IMR-90 (cell line): ENCODE data around the gene RASSF9. TPM values are rescaled to one million over a fixed set of nuclear protein-coding genes. Genes with fewer than 3 reads are reported as not detected.

Source experiments
- ATAC-seq: fragments of 200-7000 bp; cut with Tn5 transposase; 2 replicates; pipeline ENCODE4 v1.9.1; 2020; ENCODE audit warnings: low read depth, mild to moderate bottlenecking, moderate library complexity
- BruUV-seq: library from RNA; stranded (reverse); fragments of 400-500 nt; replicated peaks from 2 replicates; lab custom pipeline; 2021; lab: Mats Ljungman, UMichigan
- CTCF ChIA-PET: fragments of 300-600 bp; formaldehyde crosslinking; extraction: SDS; loops from one replicate; lab custom pipeline; 2021; ENCODE audit warnings: antibody characterized with exemption; lab: Yijun Ruan, JAX
- POLR2A ChIA-PET: fragments of 300-600 bp; sonication (Branson Sonifier 250); formaldehyde crosslinking; loops from one replicate; lab custom pipeline; 2022; ENCODE audit warnings: antibody characterized with exemption; ENCODE audit not compliant: unreplicated experiment; lab: Charles Lee
- DNase-seq: peaks from one replicate; pipeline ENCODE4 v3.0.0; 2013
- H2AFZ ChIP-seq: replicated peaks from 2 replicates; pipeline ENCODE3; 2013; ENCODE audit warnings: low read length, mild to moderate bottlenecking; ENCODE audit not compliant: poor library complexity
- H2AK5ac ChIP-seq: 2 replicates; pipeline ENCODE4 v1.6.1; 2013; ENCODE audit warnings: low read depth, low read length, inconsistent platforms
- H2AK9ac ChIP-seq: replicated peaks from 2 replicates; pipeline ENCODE3; 2013; ENCODE audit warnings: mild to moderate bottlenecking, low read depth, low read length, moderate library complexity; ENCODE audit not compliant: poor library complexity
- H2BK120ac ChIP-seq: 2 replicates; pipeline ENCODE4 v1.6.1; 2013; ENCODE audit warnings: low read depth, low read length, inconsistent platforms
- H2BK15ac ChIP-seq: 3 replicates; pipeline ENCODE4 v1.6.1; 2013; ENCODE audit warnings: low read depth, low read length, inconsistent platforms
- H2BK20ac ChIP-seq: 2 replicates; pipeline ENCODE4 v1.6.1; 2013; ENCODE audit warnings: low read depth, mild to moderate bottlenecking, inconsistent platforms, low read length, moderate library complexity
- H2BK5ac ChIP-seq: 2 replicates; pipeline ENCODE4 v1.6.1; 2013; ENCODE audit warnings: mild to moderate bottlenecking, low read depth, low read length, inconsistent platforms; ENCODE audit not compliant: poor library complexity, severe bottlenecking
- H3K14ac ChIP-seq: replicated peaks from 2 replicates; pipeline ENCODE4 v1.6.1; 2013; ENCODE audit warnings: low read depth, low read length, inconsistent platforms
- H3K18ac ChIP-seq: 2 replicates; pipeline ENCODE4 v1.6.1; 2013; ENCODE audit warnings: low read depth, low read length, control low read depth
- H3K23ac ChIP-seq: 2 replicates; pipeline ENCODE4 v1.6.1; 2013; ENCODE audit warnings: low read depth, low read length, inconsistent platforms
- H3K27ac ChIP-seq: 2 replicates; pipeline ENCODE4 v1.5.1; 2013; ENCODE audit warnings: mild to moderate bottlenecking, control low read depth, low read length; ENCODE audit not compliant: insufficient read depth
- H3K27me3 ChIP-seq: 2 replicates; pipeline ENCODE4 v1.6.1; 2013; ENCODE audit warnings: low read length; ENCODE audit not compliant: control insufficient read depth, insufficient read depth
- H3K36me3 ChIP-seq: 2 replicates; pipeline ENCODE4 v1.6.1; 2013; ENCODE audit warnings: low read length, mixed read lengths; ENCODE audit not compliant: control insufficient read depth, insufficient read depth
- H3K4ac ChIP-seq: 2 replicates; pipeline ENCODE4 v1.6.1; 2013; ENCODE audit warnings: low read depth, low read length, inconsistent platforms
- H3K4me1 ChIP-seq: 2 replicates; pipeline ENCODE4 v1.6.1; 2013; ENCODE audit warnings: low read length, mixed read lengths; ENCODE audit not compliant: control insufficient read depth, insufficient read depth
- H3K4me2 ChIP-seq: 2 replicates; pipeline ENCODE4 v1.6.1; 2013; ENCODE audit warnings: low read depth, mild to moderate bottlenecking, control low read depth, low read length, moderate library complexity
- H3K4me3 ChIP-seq: 2 replicates; pipeline ENCODE4 v1.5.1; 2013; ENCODE audit warnings: low read depth, mild to moderate bottlenecking, control low read depth, low read length, moderate library complexity; ENCODE audit not compliant: insufficient read depth
- H3K56ac ChIP-seq: 2 replicates; pipeline ENCODE4 v1.6.1; 2013; ENCODE audit warnings: low read length, inconsistent platforms; ENCODE audit not compliant: insufficient read depth; ENCODE audit errors: extremely low read depth
- H3K79me1 ChIP-seq, 2 experiments: 2 replicates each; pipeline ENCODE4 v1.6.1; 2013; ENCODE audit warnings: low read length in 2 of 2, inconsistent platforms in 1 of 2, low read depth in 1 of 2
- H3K9ac ChIP-seq: 2 replicates; pipeline ENCODE4 v1.6.1; 2013; ENCODE audit warnings: low read depth, low read length, control low read depth
- H3K9me1 ChIP-seq: 2 replicates; pipeline ENCODE4 v1.6.1; 2013; ENCODE audit warnings: low read length, inconsistent platforms; ENCODE audit not compliant: insufficient read depth
- H3K9me3 ChIP-seq: 2 replicates; pipeline ENCODE4 v1.6.1; 2013; ENCODE audit warnings: low read length; ENCODE audit not compliant: control insufficient read depth, insufficient read depth
- H4K20me1 ChIP-seq: 2 replicates; pipeline ENCODE4 v1.6.1; 2013; ENCODE audit warnings: low read length, inconsistent platforms; ENCODE audit not compliant: insufficient read depth
- H4K5ac ChIP-seq: 2 replicates; pipeline ENCODE4 v1.6.1; 2013; ENCODE audit warnings: mild to moderate bottlenecking, low read depth, low read length, control low read depth
- H4K8ac ChIP-seq, 2 experiments: 2 replicates each; pipeline ENCODE4 v1.6.1; 2013; ENCODE audit warnings: low read depth in 2 of 2, low read length in 2 of 2, control low read depth in 1 of 2, inconsistent platforms in 1 of 2
- H4K91ac ChIP-seq: 2 replicates; pipeline ENCODE4 v1.6.1; 2013; ENCODE audit warnings: low read depth, low read length, inconsistent platforms; ENCODE audit not compliant: insufficient read depth
- BHLHE40 ChIP-seq: fragments of 150-350 bp; IDR thresholded peaks from 2 replicates; pipeline ENCODE4 v1.6.1; 2016; ENCODE audit warnings: mild to moderate bottlenecking, low read depth, low read length
- CEBPB ChIP-seq: IDR thresholded peaks from 2 replicates; pipeline ENCODE4 v1.6.1; 2012; ENCODE audit warnings: low read depth, low read length, improper control_type of control experiment
- CHD1 ChIP-seq: IDR thresholded peaks from 2 replicates; pipeline ENCODE4 v1.6.1; 2012; ENCODE audit warnings: low read depth, low read length, improper control_type of control experiment
- FOS ChIP-seq: fragments of 150-350 bp; IDR thresholded peaks from 2 replicates; pipeline ENCODE4 v1.6.1; 2016; ENCODE audit warnings: low read depth, low read length
- MAFK ChIP-seq: IDR thresholded peaks from 2 replicates; pipeline ENCODE4 v1.6.1; 2012; ENCODE audit warnings: low read depth, low read length, improper control_type of control experiment
- MAZ ChIP-seq: IDR thresholded peaks from 2 replicates; pipeline ENCODE4 v1.6.1; 2012; ENCODE audit warnings: low read depth, mild to moderate bottlenecking, low read length, improper control_type of control experiment, moderate library complexity, borderline replicate concordance
- MXI1 ChIP-seq: IDR thresholded peaks from 2 replicates; pipeline ENCODE4 v1.6.1; 2012; ENCODE audit warnings: low read depth, mild to moderate bottlenecking, low read length, moderate library complexity, borderline replicate concordance
- NFE2L2 ChIP-seq: fragments of 150-350 bp; IDR thresholded peaks from 2 replicates; pipeline ENCODE4 v1.6.1; 2016; ENCODE audit warnings: low read depth, mild to moderate bottlenecking, low read length
- POLR2A ChIP-seq: IDR thresholded peaks from 2 replicates; pipeline ENCODE4 v1.6.1; 2012; ENCODE audit warnings: mild to moderate bottlenecking, low read depth, low read length
- RAD21 ChIP-seq: IDR thresholded peaks from 2 replicates; pipeline ENCODE4 v1.6.1; 2012; ENCODE audit warnings: low read length, improper control_type of control experiment
- RCOR1 ChIP-seq: IDR thresholded peaks from 2 replicates; pipeline ENCODE4 v1.6.1; 2012; ENCODE audit warnings: mild to moderate bottlenecking, low read length, improper control_type of control experiment; ENCODE audit not compliant: insufficient replicate concordance
- RFX5 ChIP-seq: IDR thresholded peaks from 2 replicates; pipeline ENCODE4 v1.8.0; 2012; ENCODE audit warnings: low read depth, mild to moderate bottlenecking, low read length, moderate library complexity
- SMC3 ChIP-seq: fragments of 150-350 bp; IDR thresholded peaks from 2 replicates; pipeline ENCODE4 v1.6.1; 2016; ENCODE audit warnings: low read depth, mild to moderate bottlenecking, antibody characterized with exemption, low read length, moderate library complexity
- WGBS, 2 experiments: methylation state at CpG; one replicate each; pipeline versions ENCODE4 v1.1.5 to v1.1.7; 2013; ENCODE audit warnings: missing lambda C conversion rate in 2 of 2; ENCODE audit not compliant: insufficient read length in 1 of 2; ENCODE audit errors: extremely low coverage in 2 of 2; 5-methylcytosine and 5-hydroxymethylcytosine counted together
- dilution Hi-C: fragments of 300-500 bp; cut with HindIII; formaldehyde crosslinking; loops from one replicate; pipeline ENCODE4 v1.14.3; 2018; ENCODE audit warnings: low sequenced_read_pairs; ENCODE audit not compliant: unreplicated experiment
- in situ Hi-C: fragments of 300-500 bp; cut with MboI; formaldehyde crosslinking; loops from 3 replicates; pipeline ENCODE4 v1.14.3; 2019; ENCODE audit warnings: low sequenced_read_pairs, inconsistent platforms, mixed read lengths
- intact Hi-C: fragments of 100-400 bp; cut with micrococcal nuclease; formaldehyde crosslinking; loops from 2 replicates; pipeline ENCODE4 v1.10.0; 2022
- polyA plus RNA-seq, 3 experiments: library from polyadenylated mRNA; depleted of rRNA; stranded (reverse); fragments of >200 nt; gene quantifications; 2 replicates each; pipeline ENCODE4 v1.2.3, GENCODE V29; 2012; ENCODE audit warnings: low replicate concordance in 1 of 3
- total RNA-seq: library from RNA; depleted of rRNA; stranded (reverse); fragments of >200 nt; gene quantifications from 2 replicates; pipeline ENCODE4 v1.2.3, GENCODE V29; 2012
- TF ChIP-seq, protein P1 (sequence below): conservative IDR thresholded peaks from 2 replicates; pipeline ENCODE4 v1.5.1; 2012; ENCODE audit warnings: mild to moderate bottlenecking, low read depth, low read length, improper control_type of control experiment
- TF ChIP-seq, protein P2 (sequence below): fragments of 150-350 bp; IDR thresholded peaks from 2 replicates; pipeline ENCODE4 v1.6.1; 2017; ENCODE audit warnings: mild to moderate bottlenecking, antibody characterized with exemption, low read length, low read depth
- TF ChIP-seq, protein P3 (sequence below): fragments of 150-350 bp; IDR thresholded peaks from 2 replicates; pipeline ENCODE4 v1.6.1; 2016; ENCODE audit warnings: low read depth, mild to moderate bottlenecking, low read length, moderate library complexity, borderline replicate concordance

RASSF9 gene
- total and polyA plus RNA-seq, 2 of the 4 experiments (the other 2 are of a cell fraction): 0.09 to 0.18 TPM

DNA sequence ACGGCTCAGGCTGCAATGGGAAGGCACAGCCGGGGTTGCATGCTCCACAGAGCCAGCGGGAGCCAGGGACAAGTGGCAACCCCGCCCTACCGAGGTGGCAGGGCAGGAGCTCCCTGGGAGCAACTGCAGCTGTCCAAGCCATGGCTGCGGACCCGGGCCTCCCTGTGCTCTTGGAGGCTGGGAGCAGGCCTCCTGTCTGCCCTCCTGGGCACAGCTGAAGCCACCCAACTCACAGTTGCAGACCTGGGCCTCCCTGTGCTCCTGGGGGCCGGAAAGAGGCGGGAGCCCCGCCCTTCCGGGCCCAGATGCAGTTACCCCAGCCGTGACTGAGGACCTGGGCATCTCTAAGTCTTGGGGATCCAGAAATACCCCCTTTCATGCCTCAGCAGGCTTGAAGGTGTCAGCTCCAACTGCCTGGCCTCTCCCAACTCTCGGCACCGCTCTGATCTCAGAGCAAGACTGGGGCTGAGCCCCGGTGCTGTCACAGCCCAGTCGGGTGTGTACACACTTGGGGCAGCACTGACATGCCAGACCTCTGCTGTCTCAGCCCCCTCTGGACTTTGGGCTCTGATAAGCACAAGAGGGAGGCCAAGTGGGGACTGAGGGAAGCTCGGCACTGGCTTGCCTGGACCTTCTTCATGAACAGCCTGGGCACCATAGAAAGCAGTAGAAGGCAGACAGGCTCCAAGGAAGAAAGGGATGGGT is 7.5 kb upstream of the RASSF9 start:
- Histone ChIP-seq H2AFZ (no peak overlapping the region), H3K4me2 (no peak overlapping the region), H3K4ac (no peak overlapping the region), H2BK120ac (no peak overlapping the region), H2AK5ac (no peak overlapping the region), H3K14ac (no peak overlapping the region), H3K4me3 (no peak overlapping the region), H3K18ac (no peak overlapping the region), H3K9me1 (no peaks in the 10 kb centered on the region), H4K5ac (no peak overlapping the region), H3K9ac (no peak overlapping the region), H4K8ac (no peak overlapping the region), H2AK9ac (no peak overlapping the region), H3K9me3 (no peaks in the 10 kb centered on the region), H2BK5ac (no peak overlapping the region), H4K91ac (no peak overlapping the region), H4K20me1 (no peaks in the 10 kb centered on the region), H3K23ac (no peak overlapping the region), H3K56ac (no peak overlapping the region), H3K4me1 (no peaks in the 10 kb centered on the region), H2BK20ac (no peak overlapping the region), H3K79me1 (no peaks in the 10 kb centered on the region), H2BK15ac (no peak overlapping the region), H3K27me3 (no peaks in the 10 kb centered on the region), H3K36me3 (no peaks in the 10 kb centered on the region), H3K27ac (no peak overlapping the region)
- CTCF ChIA-PET: interaction anchor here (0.5 kb wide), 1 partner anchor 66 kb away, joined by 3 read pairs; no protein-coding TSS in a partner anchor
- in situ Hi-C loops (no loop called here), dilution Hi-C loops (no loop called here), intact Hi-C loops (no loop called here)
- ATAC-seq: no peak
- DNase-seq: no peak
- WGBS, 2 experiments: 77% methylated on average over 3 of the region's 17 CpGs; no CpG with 5 or more reads in 1 of the 2 experiments
- POLR2A ChIA-PET: no interaction called here
- no peak for TF ChIP-seq CHD1
- TF ChIP-seq RCOR1: no peak
- TF ChIP-seq RAD21: no peak
- no peak for TF ChIP-seq MXI1
- no peak for TF ChIP-seq NFE2L2
- TF ChIP-seq, protein P1, sequence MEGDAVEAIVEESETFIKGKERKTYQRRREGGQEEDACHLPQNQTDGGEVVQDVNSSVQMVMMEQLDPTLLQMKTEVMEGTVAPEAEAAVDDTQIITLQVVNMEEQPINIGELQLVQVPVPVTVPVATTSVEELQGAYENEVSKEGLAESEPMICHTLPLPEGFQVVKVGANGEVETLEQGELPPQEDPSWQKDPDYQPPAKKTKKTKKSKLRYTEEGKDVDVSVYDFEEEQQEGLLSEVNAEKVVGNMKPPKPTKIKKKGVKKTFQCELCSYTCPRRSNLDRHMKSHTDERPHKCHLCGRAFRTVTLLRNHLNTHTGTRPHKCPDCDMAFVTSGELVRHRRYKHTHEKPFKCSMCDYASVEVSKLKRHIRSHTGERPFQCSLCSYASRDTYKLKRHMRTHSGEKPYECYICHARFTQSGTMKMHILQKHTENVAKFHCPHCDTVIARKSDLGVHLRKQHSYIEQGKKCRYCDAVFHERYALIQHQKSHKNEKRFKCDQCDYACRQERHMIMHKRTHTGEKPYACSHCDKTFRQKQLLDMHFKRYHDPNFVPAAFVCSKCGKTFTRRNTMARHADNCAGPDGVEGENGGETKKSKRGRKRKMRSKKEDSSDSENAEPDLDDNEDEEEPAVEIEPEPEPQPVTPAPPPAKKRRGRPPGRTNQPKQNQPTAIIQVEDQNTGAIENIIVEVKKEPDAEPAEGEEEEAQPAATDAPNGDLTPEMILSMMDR: no peak
- TF ChIP-seq, protein P2, sequence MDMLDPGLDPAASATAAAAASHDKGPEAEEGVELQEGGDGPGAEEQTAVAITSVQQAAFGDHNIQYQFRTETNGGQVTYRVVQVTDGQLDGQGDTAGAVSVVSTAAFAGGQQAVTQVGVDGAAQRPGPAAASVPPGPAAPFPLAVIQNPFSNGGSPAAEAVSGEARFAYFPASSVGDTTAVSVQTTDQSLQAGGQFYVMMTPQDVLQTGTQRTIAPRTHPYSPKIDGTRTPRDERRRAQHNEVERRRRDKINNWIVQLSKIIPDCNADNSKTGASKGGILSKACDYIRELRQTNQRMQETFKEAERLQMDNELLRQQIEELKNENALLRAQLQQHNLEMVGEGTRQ: no peak
- TF ChIP-seq BHLHE40: no peak
- TF ChIP-seq SMC3: no peak
- no peak for TF ChIP-seq RFX5
- no peak for TF ChIP-seq MAZ
- TF ChIP-seq, protein P3, sequence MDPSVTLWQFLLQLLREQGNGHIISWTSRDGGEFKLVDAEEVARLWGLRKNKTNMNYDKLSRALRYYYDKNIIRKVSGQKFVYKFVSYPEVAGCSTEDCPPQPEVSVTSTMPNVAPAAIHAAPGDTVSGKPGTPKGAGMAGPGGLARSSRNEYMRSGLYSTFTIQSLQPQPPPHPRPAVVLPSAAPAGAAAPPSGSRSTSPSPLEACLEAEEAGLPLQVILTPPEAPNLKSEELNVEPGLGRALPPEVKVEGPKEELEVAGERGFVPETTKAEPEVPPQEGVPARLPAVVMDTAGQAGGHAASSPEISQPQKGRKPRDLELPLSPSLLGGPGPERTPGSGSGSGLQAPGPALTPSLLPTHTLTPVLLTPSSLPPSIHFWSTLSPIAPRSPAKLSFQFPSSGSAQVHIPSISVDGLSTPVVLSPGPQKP: no peak
- TF ChIP-seq FOS: no peak
- TF ChIP-seq MAFK: no peak
- TF ChIP-seq CEBPB: no peak
- TF ChIP-seq POLR2A: no peak
- BruUV-seq: no TSS peak
